C4-2B (cell line): ENCODE measurements around the gene ZDHHC8.

Source experiments
- H3K27ac ChIP-seq: fragments of 450-650 bp; 2 replicates; pipeline ENCODE4 v1.5.1; 2017
- CTCF ChIP-seq: fragments of 450-650 bp; conservative IDR thresholded peaks from 2 replicates; pipeline ENCODE4 v1.5.1; 2017; ENCODE audit warnings: mild to moderate bottlenecking
- ZFX ChIP-seq: fragments of 450-650 bp; IDR thresholded peaks from 2 replicates; pipeline ENCODE4 v1.6.1; 2017

The ZDHHC8 gene

GRCh38 chr22:20099099-20099711, 32.4 kb upstream of the ZDHHC8 start:
- H3K27ac ChIP-seq = no peak overlapping the region
- TF ChIP-seq ZFX (no peak), CTCF (no peak)

DNA sequence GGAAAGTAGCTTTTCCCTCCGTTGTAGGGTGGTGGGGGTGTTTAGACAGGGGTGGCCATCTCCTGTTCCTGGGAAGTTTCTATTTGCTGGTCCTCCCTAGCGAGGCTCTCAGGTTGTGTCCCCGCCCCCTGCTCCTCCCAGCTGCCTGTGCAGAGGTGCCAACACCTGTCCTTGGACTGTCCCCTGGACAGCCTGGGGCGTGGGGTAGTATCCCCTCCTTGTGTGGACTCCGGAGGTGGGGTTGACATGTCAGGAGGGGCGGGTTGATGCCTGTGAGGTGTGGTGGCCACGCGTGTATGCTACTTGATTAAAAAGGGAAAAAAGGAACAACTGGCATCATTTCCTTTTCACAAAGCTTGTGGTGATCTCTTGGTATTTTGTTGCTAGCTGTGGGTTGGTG, 30.0 kb upstream of the ZDHHC8 start:
- TF ChIP-seq CTCF (no peak), ZFX (no peak)
- no peak overlapping the region for H3K27ac ChIP-seq

DNA sequence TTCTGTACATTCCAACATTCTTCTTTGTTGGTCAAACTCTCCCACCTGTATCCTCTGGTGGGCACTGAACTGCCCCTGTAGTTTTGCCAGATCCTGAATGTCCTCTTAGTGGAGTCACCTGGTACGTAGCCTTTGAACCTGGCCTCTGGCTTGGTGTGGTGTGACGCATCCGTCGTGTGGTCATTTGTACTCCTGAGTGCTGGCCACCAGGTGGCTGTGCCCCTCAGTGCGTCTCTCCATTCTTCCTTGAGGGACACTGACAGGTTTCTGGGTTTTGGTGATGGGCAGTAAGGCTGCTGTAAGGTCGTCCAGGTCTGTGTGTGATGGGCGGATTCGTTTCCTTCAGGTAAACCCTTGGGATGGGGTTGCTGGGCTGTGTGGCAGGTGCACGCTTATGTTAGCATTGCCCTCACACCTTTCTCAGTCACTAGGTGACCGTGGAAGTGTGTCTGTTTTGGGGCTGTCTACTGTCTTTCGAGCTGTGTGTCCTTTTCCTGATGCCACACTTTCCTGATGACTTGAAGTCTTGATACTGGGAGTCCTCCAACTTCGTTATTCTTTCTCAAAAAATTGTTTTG, 29.3 kb upstream of the ZDHHC8 start:
- no peak overlapping the region for H3K27ac ChIP-seq
- no peak for TF ChIP-seq CTCF
- no peak for TF ChIP-seq ZFX

DNA sequence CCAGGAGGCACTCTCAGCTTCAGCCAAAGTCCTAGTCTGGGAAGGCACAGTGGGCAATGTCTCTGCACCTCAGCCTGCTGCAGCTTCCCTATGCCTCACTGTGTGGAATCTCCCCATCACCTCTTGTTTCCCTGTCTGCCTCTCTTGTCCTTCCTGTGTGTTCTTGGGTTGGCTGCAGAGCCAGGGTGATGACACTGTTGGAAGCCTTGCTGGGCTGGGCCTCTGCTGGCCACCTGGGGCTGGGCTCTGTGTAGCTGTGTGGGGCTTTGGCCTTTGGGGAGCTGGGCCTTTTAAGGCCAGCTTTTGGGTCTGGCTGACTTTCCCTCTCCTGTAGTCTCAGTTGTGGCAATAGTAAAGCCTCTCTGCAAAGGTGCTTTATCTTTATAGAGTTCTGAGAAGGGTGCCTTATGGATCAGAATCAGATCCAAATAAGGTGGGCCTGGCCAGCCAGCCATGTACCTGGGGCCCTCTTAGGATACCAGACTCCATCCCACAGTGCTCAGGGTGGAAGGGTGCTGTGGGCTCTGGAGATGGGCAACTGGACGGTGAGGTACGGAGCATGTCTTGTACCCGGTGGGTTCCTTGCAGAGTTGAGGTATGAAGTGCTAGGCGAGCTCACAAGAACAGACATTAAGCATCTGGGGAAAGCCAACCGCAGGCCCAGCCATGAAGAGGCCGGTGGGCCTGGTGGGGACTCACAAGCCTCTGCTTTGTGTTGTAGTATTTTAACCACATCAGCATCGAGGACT, 26.0 kb upstream of the ZDHHC8 start:
- TF ChIP-seq ZFX (no peak), CTCF (no peak)
- H3K27ac ChIP-seq = no peak overlapping the region

GRCh38 chr22:20106205-20106848, 25.3 kb upstream of the ZDHHC8 start:
- no peak overlapping the region for H3K27ac ChIP-seq
- TF ChIP-seq CTCF = no peak
- no peak for TF ChIP-seq ZFX

DNA sequence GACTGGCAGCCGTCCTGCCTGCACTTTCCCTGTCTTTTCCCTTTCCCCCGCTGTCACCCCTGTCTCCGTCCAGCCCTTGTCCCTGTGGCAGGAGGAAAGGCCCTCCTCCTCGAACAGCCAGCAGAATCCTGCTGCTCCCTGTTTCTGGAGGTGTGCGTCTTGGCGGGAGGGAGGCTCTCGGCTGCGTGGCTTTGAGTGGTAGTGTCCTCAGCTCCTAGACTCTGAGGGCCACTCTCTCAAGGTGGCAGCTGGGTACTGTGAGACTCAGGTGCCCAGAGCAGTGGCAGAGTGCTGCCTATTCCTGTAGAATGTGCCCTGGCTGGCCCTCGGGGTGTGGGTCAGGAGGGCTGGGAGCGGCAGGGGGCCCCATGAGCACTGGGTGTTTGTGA, 24.8 kb upstream of the ZDHHC8 start:
- no peak overlapping the region for H3K27ac ChIP-seq
- no peak for TF ChIP-seq CTCF
- no peak for TF ChIP-seq ZFX

DNA sequence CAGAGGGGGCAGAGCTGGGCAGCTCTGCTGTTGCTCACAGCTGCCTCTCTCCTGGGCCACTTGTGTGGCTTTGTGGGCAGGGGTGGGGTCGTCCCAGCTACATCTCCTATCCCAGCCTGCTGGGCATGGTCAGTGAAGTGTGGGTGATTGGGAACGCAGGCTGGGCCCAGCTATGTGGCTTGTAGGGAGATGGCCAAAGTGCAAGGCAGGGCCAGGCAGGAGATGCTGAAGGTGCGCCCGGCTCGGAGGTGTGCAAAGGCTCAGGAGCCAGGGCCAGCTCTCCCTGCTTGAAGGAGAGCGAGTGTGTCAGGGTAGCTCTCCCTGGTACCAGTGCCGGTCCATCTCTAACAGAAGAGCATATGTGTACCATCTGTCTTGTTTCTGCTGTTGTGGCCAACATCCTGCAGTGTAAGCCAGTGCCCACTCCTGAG, 24.1 kb upstream of the ZDHHC8 start:
- no peak for TF ChIP-seq ZFX
- no peak for TF ChIP-seq CTCF
- H3K27ac ChIP-seq = no peak overlapping the region
